IMR-90 (cell line): ENCODE measurements around the gene ADGRA3. TPM values are rescaled to one million over a fixed set of nuclear protein-coding genes. Genes with fewer than 3 reads are reported as not detected.

ENCODE experiments used
- ATAC-seq: fragments of 200-7000 bp; cut with Tn5 transposase; 2 replicates; pipeline ENCODE4 v1.9.1; 2020; ENCODE audit warnings: low read depth, mild to moderate bottlenecking, moderate library complexity
- BruUV-seq: library from RNA; stranded (reverse); fragments of 400-500 nt; replicated peaks from 2 replicates; lab custom pipeline; 2021; lab: Mats Ljungman, UMichigan
- CTCF ChIA-PET: fragments of 300-600 bp; formaldehyde crosslinking; extraction: SDS; loops from one replicate; lab custom pipeline; 2021; ENCODE audit warnings: antibody characterized with exemption; lab: Yijun Ruan, JAX
- POLR2A ChIA-PET: fragments of 300-600 bp; sonication (Branson Sonifier 250); formaldehyde crosslinking; loops from one replicate; lab custom pipeline; 2022; ENCODE audit warnings: antibody characterized with exemption; ENCODE audit not compliant: unreplicated experiment; lab: Charles Lee
- DNase-seq: peaks from one replicate; pipeline ENCODE4 v3.0.0; 2013
- H2AFZ ChIP-seq: replicated peaks from 2 replicates; pipeline ENCODE3; 2013; ENCODE audit warnings: low read length, mild to moderate bottlenecking; ENCODE audit not compliant: poor library complexity
- H2AK5ac ChIP-seq: 2 replicates; pipeline ENCODE4 v1.6.1; 2013; ENCODE audit warnings: low read depth, low read length, inconsistent platforms
- H2AK9ac ChIP-seq: replicated peaks from 2 replicates; pipeline ENCODE3; 2013; ENCODE audit warnings: mild to moderate bottlenecking, low read depth, low read length, moderate library complexity; ENCODE audit not compliant: poor library complexity
- H2BK120ac ChIP-seq: 2 replicates; pipeline ENCODE4 v1.6.1; 2013; ENCODE audit warnings: low read depth, low read length, inconsistent platforms
- H2BK15ac ChIP-seq: 3 replicates; pipeline ENCODE4 v1.6.1; 2013; ENCODE audit warnings: low read depth, low read length, inconsistent platforms
- H2BK20ac ChIP-seq: 2 replicates; pipeline ENCODE4 v1.6.1; 2013; ENCODE audit warnings: low read depth, mild to moderate bottlenecking, inconsistent platforms, low read length, moderate library complexity
- H2BK5ac ChIP-seq: 2 replicates; pipeline ENCODE4 v1.6.1; 2013; ENCODE audit warnings: mild to moderate bottlenecking, low read depth, low read length, inconsistent platforms; ENCODE audit not compliant: poor library complexity, severe bottlenecking
- H3K14ac ChIP-seq: replicated peaks from 2 replicates; pipeline ENCODE4 v1.6.1; 2013; ENCODE audit warnings: low read depth, low read length, inconsistent platforms
- H3K18ac ChIP-seq: 2 replicates; pipeline ENCODE4 v1.6.1; 2013; ENCODE audit warnings: low read depth, low read length, control low read depth
- H3K23ac ChIP-seq: 2 replicates; pipeline ENCODE4 v1.6.1; 2013; ENCODE audit warnings: low read depth, low read length, inconsistent platforms
- H3K27ac ChIP-seq: 2 replicates; pipeline ENCODE4 v1.5.1; 2013; ENCODE audit warnings: mild to moderate bottlenecking, control low read depth, low read length; ENCODE audit not compliant: insufficient read depth
- H3K27me3 ChIP-seq: 2 replicates; pipeline ENCODE4 v1.6.1; 2013; ENCODE audit warnings: low read length; ENCODE audit not compliant: control insufficient read depth, insufficient read depth
- H3K36me3 ChIP-seq: 2 replicates; pipeline ENCODE4 v1.6.1; 2013; ENCODE audit warnings: low read length, mixed read lengths; ENCODE audit not compliant: control insufficient read depth, insufficient read depth
- H3K4ac ChIP-seq: 2 replicates; pipeline ENCODE4 v1.6.1; 2013; ENCODE audit warnings: low read depth, low read length, inconsistent platforms
- H3K4me1 ChIP-seq: 2 replicates; pipeline ENCODE4 v1.6.1; 2013; ENCODE audit warnings: low read length, mixed read lengths; ENCODE audit not compliant: control insufficient read depth, insufficient read depth
- H3K4me2 ChIP-seq: 2 replicates; pipeline ENCODE4 v1.6.1; 2013; ENCODE audit warnings: low read depth, mild to moderate bottlenecking, control low read depth, low read length, moderate library complexity
- H3K4me3 ChIP-seq: 2 replicates; pipeline ENCODE4 v1.5.1; 2013; ENCODE audit warnings: low read depth, mild to moderate bottlenecking, control low read depth, low read length, moderate library complexity; ENCODE audit not compliant: insufficient read depth
- H3K56ac ChIP-seq: 2 replicates; pipeline ENCODE4 v1.6.1; 2013; ENCODE audit warnings: low read length, inconsistent platforms; ENCODE audit not compliant: insufficient read depth; ENCODE audit errors: extremely low read depth
- H3K79me1 ChIP-seq, 2 experiments: 2 replicates each; pipeline ENCODE4 v1.6.1; 2013; ENCODE audit warnings: low read length in 2 of 2, inconsistent platforms in 1 of 2, low read depth in 1 of 2
- H3K9ac ChIP-seq: 2 replicates; pipeline ENCODE4 v1.6.1; 2013; ENCODE audit warnings: low read depth, low read length, control low read depth
- H3K9me1 ChIP-seq: 2 replicates; pipeline ENCODE4 v1.6.1; 2013; ENCODE audit warnings: low read length, inconsistent platforms; ENCODE audit not compliant: insufficient read depth
- H3K9me3 ChIP-seq: 2 replicates; pipeline ENCODE4 v1.6.1; 2013; ENCODE audit warnings: low read length; ENCODE audit not compliant: control insufficient read depth, insufficient read depth
- H4K20me1 ChIP-seq: 2 replicates; pipeline ENCODE4 v1.6.1; 2013; ENCODE audit warnings: low read length, inconsistent platforms; ENCODE audit not compliant: insufficient read depth
- H4K5ac ChIP-seq: 2 replicates; pipeline ENCODE4 v1.6.1; 2013; ENCODE audit warnings: mild to moderate bottlenecking, low read depth, low read length, control low read depth
- H4K8ac ChIP-seq, 2 experiments: 2 replicates each; pipeline ENCODE4 v1.6.1; 2013; ENCODE audit warnings: low read depth in 2 of 2, low read length in 2 of 2, control low read depth in 1 of 2, inconsistent platforms in 1 of 2
- H4K91ac ChIP-seq: 2 replicates; pipeline ENCODE4 v1.6.1; 2013; ENCODE audit warnings: low read depth, low read length, inconsistent platforms; ENCODE audit not compliant: insufficient read depth
- BHLHE40 ChIP-seq: fragments of 150-350 bp; IDR thresholded peaks from 2 replicates; pipeline ENCODE4 v1.6.1; 2016; ENCODE audit warnings: mild to moderate bottlenecking, low read depth, low read length
- CEBPB ChIP-seq: IDR thresholded peaks from 2 replicates; pipeline ENCODE4 v1.6.1; 2012; ENCODE audit warnings: low read depth, low read length, improper control_type of control experiment
- CHD1 ChIP-seq: IDR thresholded peaks from 2 replicates; pipeline ENCODE4 v1.6.1; 2012; ENCODE audit warnings: low read depth, low read length, improper control_type of control experiment
- FOS ChIP-seq: fragments of 150-350 bp; IDR thresholded peaks from 2 replicates; pipeline ENCODE4 v1.6.1; 2016; ENCODE audit warnings: low read depth, low read length
- MAFK ChIP-seq: IDR thresholded peaks from 2 replicates; pipeline ENCODE4 v1.6.1; 2012; ENCODE audit warnings: low read depth, low read length, improper control_type of control experiment
- MAZ ChIP-seq: IDR thresholded peaks from 2 replicates; pipeline ENCODE4 v1.6.1; 2012; ENCODE audit warnings: low read depth, mild to moderate bottlenecking, low read length, improper control_type of control experiment, moderate library complexity, borderline replicate concordance
- MXI1 ChIP-seq: IDR thresholded peaks from 2 replicates; pipeline ENCODE4 v1.6.1; 2012; ENCODE audit warnings: low read depth, mild to moderate bottlenecking, low read length, moderate library complexity, borderline replicate concordance
- NFE2L2 ChIP-seq: fragments of 150-350 bp; IDR thresholded peaks from 2 replicates; pipeline ENCODE4 v1.6.1; 2016; ENCODE audit warnings: low read depth, mild to moderate bottlenecking, low read length
- POLR2A ChIP-seq: IDR thresholded peaks from 2 replicates; pipeline ENCODE4 v1.6.1; 2012; ENCODE audit warnings: mild to moderate bottlenecking, low read depth, low read length
- RAD21 ChIP-seq: IDR thresholded peaks from 2 replicates; pipeline ENCODE4 v1.6.1; 2012; ENCODE audit warnings: low read length, improper control_type of control experiment
- RCOR1 ChIP-seq: IDR thresholded peaks from 2 replicates; pipeline ENCODE4 v1.6.1; 2012; ENCODE audit warnings: mild to moderate bottlenecking, low read length, improper control_type of control experiment; ENCODE audit not compliant: insufficient replicate concordance
- RFX5 ChIP-seq: IDR thresholded peaks from 2 replicates; pipeline ENCODE4 v1.8.0; 2012; ENCODE audit warnings: low read depth, mild to moderate bottlenecking, low read length, moderate library complexity
- SMC3 ChIP-seq: fragments of 150-350 bp; IDR thresholded peaks from 2 replicates; pipeline ENCODE4 v1.6.1; 2016; ENCODE audit warnings: low read depth, mild to moderate bottlenecking, antibody characterized with exemption, low read length, moderate library complexity
- WGBS, 2 experiments: methylation state at CpG; one replicate each; pipeline versions ENCODE4 v1.1.5 to v1.1.7; 2013; ENCODE audit warnings: missing lambda C conversion rate in 2 of 2; ENCODE audit not compliant: insufficient read length in 1 of 2; ENCODE audit errors: extremely low coverage in 2 of 2; 5-methylcytosine and 5-hydroxymethylcytosine counted together
- dilution Hi-C: fragments of 300-500 bp; cut with HindIII; formaldehyde crosslinking; loops from one replicate; pipeline ENCODE4 v1.14.3; 2018; ENCODE audit warnings: low sequenced_read_pairs; ENCODE audit not compliant: unreplicated experiment
- in situ Hi-C: fragments of 300-500 bp; cut with MboI; formaldehyde crosslinking; loops from 3 replicates; pipeline ENCODE4 v1.14.3; 2019; ENCODE audit warnings: low sequenced_read_pairs, inconsistent platforms, mixed read lengths
- intact Hi-C: fragments of 100-400 bp; cut with micrococcal nuclease; formaldehyde crosslinking; loops from 2 replicates; pipeline ENCODE4 v1.10.0; 2022
- polyA plus RNA-seq, 3 experiments: library from polyadenylated mRNA; depleted of rRNA; stranded (reverse); fragments of >200 nt; gene quantifications; 2 replicates each; pipeline ENCODE4 v1.2.3, GENCODE V29; 2012; ENCODE audit warnings: low replicate concordance in 1 of 3
- total RNA-seq: library from RNA; depleted of rRNA; stranded (reverse); fragments of >200 nt; gene quantifications from 2 replicates; pipeline ENCODE4 v1.2.3, GENCODE V29; 2012
- TF ChIP-seq, protein P1 (sequence below): conservative IDR thresholded peaks from 2 replicates; pipeline ENCODE4 v1.5.1; 2012; ENCODE audit warnings: mild to moderate bottlenecking, low read depth, low read length, improper control_type of control experiment
- TF ChIP-seq, protein P2 (sequence below): fragments of 150-350 bp; IDR thresholded peaks from 2 replicates; pipeline ENCODE4 v1.6.1; 2016; ENCODE audit warnings: low read depth, mild to moderate bottlenecking, low read length, moderate library complexity, borderline replicate concordance

The ADGRA3 gene
- total and polyA plus RNA-seq, 2 of the 4 experiments (the other 2 are of a cell fraction), result 20.1 to 28.0 TPM

DNA sequence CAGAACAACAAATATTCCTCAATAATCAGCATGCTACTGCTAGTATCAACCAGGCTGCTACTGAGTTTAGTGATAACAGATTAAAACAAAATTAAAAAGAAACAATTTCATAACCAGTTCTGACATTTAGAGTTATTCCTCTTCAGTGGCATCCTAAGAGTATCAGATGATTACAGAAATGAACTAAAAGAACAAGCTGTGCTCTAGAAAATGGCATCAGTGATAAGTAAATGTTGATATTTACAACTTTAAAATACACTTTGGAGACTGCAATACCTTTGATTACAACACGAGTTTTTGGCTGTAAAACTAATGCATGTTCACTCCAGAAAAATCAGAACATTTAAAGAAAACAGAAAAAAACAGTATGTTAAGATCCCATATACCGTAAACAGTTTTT is 72.9 kb downstream of the ADGRA3 start:
- H3K18ac ChIP-seq, result no peak overlapping the region
- H4K8ac ChIP-seq, result no peak overlapping the region
- H3K79me1 ChIP-seq, result no peaks in the 10 kb centered on the region; a peak in 1 of 4 replicates
- no peak overlapping the region for H4K5ac ChIP-seq
- no peak overlapping the region for H2AK5ac ChIP-seq
- H2AK9ac ChIP-seq, result no peak overlapping the region
- H3K36me3 ChIP-seq, result peaks cover 9% of the 10 kb centered on the region
- H2BK5ac ChIP-seq, result no peak overlapping the region
- WGBS, 2 experiments, result no CpG with 5 or more reads among the region's 2 CpGs
- intact Hi-C loops (no loop called here), in situ Hi-C loops (no loop called here), dilution Hi-C loops (no loop called here)
- no peak overlapping the region for H3K9ac ChIP-seq
- no peak overlapping the region for H2BK15ac ChIP-seq
- no peak overlapping the region for H3K23ac ChIP-seq
- H3K4ac ChIP-seq, result no peak overlapping the region
- no peak for ATAC-seq
- CTCF ChIA-PET, result interaction anchor here (1.6 kb wide), 1 partner anchor 8 kb away, joined by 4 read pairs; no protein-coding TSS in a partner anchor
- POLR2A ChIA-PET, result no interaction called here
- no peaks in the 10 kb centered on the region for H3K9me3 ChIP-seq
- BruUV-seq, result no TSS peak
- no peak overlapping the region for H3K14ac ChIP-seq
- no peaks in the 10 kb centered on the region for H3K4me1 ChIP-seq
- TF ChIP-seq CEBPB, result no peak
- TF ChIP-seq RCOR1, result no peak
- TF ChIP-seq, protein P1, sequence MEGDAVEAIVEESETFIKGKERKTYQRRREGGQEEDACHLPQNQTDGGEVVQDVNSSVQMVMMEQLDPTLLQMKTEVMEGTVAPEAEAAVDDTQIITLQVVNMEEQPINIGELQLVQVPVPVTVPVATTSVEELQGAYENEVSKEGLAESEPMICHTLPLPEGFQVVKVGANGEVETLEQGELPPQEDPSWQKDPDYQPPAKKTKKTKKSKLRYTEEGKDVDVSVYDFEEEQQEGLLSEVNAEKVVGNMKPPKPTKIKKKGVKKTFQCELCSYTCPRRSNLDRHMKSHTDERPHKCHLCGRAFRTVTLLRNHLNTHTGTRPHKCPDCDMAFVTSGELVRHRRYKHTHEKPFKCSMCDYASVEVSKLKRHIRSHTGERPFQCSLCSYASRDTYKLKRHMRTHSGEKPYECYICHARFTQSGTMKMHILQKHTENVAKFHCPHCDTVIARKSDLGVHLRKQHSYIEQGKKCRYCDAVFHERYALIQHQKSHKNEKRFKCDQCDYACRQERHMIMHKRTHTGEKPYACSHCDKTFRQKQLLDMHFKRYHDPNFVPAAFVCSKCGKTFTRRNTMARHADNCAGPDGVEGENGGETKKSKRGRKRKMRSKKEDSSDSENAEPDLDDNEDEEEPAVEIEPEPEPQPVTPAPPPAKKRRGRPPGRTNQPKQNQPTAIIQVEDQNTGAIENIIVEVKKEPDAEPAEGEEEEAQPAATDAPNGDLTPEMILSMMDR, result no peak
- no peak for TF ChIP-seq RFX5
- TF ChIP-seq, protein P2, sequence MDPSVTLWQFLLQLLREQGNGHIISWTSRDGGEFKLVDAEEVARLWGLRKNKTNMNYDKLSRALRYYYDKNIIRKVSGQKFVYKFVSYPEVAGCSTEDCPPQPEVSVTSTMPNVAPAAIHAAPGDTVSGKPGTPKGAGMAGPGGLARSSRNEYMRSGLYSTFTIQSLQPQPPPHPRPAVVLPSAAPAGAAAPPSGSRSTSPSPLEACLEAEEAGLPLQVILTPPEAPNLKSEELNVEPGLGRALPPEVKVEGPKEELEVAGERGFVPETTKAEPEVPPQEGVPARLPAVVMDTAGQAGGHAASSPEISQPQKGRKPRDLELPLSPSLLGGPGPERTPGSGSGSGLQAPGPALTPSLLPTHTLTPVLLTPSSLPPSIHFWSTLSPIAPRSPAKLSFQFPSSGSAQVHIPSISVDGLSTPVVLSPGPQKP, result no peak
- no peak for TF ChIP-seq SMC3
- no peak for TF ChIP-seq BHLHE40
- TF ChIP-seq MAZ, result no peak
- TF ChIP-seq MXI1, result no peak
- TF ChIP-seq FOS, result no peak
- no peak for TF ChIP-seq MAFK
- no peak for TF ChIP-seq CHD1
- TF ChIP-seq POLR2A, result no peak
- TF ChIP-seq NFE2L2, result no peak
- TF ChIP-seq RAD21, result no peak
- H3K4me3 ChIP-seq, result no peak overlapping the region
- H4K20me1 ChIP-seq, result no peaks in the 10 kb centered on the region
- H3K56ac ChIP-seq, result no peak overlapping the region
- no peak overlapping the region for H2AFZ ChIP-seq
- H2BK20ac ChIP-seq, result no peak overlapping the region
- no peak overlapping the region for H3K27ac ChIP-seq
- H3K27me3 ChIP-seq, result no peaks in the 10 kb centered on the region
- DNase-seq, result no peak
- no peak overlapping the region for H4K91ac ChIP-seq
- H3K4me2 ChIP-seq, result no peak overlapping the region
- H2BK120ac ChIP-seq, result no peak overlapping the region
- no peaks in the 10 kb centered on the region for H3K9me1 ChIP-seq
